Breast epithelium (tissue), 4 donors: Measurements from ENCODE around the gene FNDC3B. TPM values are rescaled to one million over a fixed set of nuclear protein-coding genes. Genes with fewer than 3 reads are reported as not detected.

Source experiments
- DNase-seq, 2 donors: peaks; one replicate each; pipeline ENCODE4 v3.0.0-alpha.2; 2019; ENCODE audit warnings: low spot score in 2 of 2
- H3K27ac ChIP-seq, 2 donors: fragments of 200-600 bp; sonication (generic) in 1 of 2; one replicate each; pipeline ENCODE4 v1.5.1; 2016 to 2019; ENCODE audit warnings: mild to moderate bottlenecking in 1 of 2
- H3K27me3 ChIP-seq, 2 donors: fragments of 200-600 bp; sonication (generic) in 1 of 2; one replicate each; pipeline versions ENCODE4 v1.5.1 to v1.6.0; 2017 to 2019; ENCODE audit warnings: control low read depth in 1 of 2, mild to moderate bottlenecking in 1 of 2
- H3K36me3 ChIP-seq: fragments of 200-600 bp; one replicate; pipeline ENCODE4 v1.5.1; 2019
- H3K4me1 ChIP-seq, 2 donors: fragments of 200-600 bp; sonication (generic); one replicate each; pipeline ENCODE4 v1.5.1; 2016 to 2019; ENCODE audit warnings: control low read depth in 1 of 2
- H3K4me3 ChIP-seq, 3 donors: fragments of 200-600 bp; sonication (generic); 1 replicate in 2 of 3; 2 replicates in 1 of 3; pipeline ENCODE4 v1.5.1; 2016 to 2019; ENCODE audit warnings: mild to moderate bottlenecking in 3 of 3, moderate library complexity in 2 of 3
- H3K9me3 ChIP-seq, 2 donors: fragments of 200-600 bp; sonication (generic) in 1 of 2; one replicate each; pipeline ENCODE4 v1.5.1; 2016 to 2019; ENCODE audit warnings: control low read depth in 1 of 2
- CTCF ChIP-seq, 3 donors: fragments of 450-650 bp; IDR thresholded peaks; one replicate each; pipeline ENCODE4 v1.5.1; 2016 to 2017; ENCODE audit warnings: antibody characterized with exemption in 3 of 3, mild to moderate bottlenecking in 3 of 3, moderate library complexity in 3 of 3
- POLR2A ChIP-seq: fragments of 450-650 bp; IDR thresholded peaks from one replicate; pipeline ENCODE4 v1.6.1; 2016; ENCODE audit warnings: antibody characterized with exemption, mild to moderate bottlenecking, moderate library complexity
- POLR2AphosphoS5 ChIP-seq, 3 donors: sonication (generic); formaldehyde crosslinking; IDR thresholded peaks; one replicate each; pipeline ENCODE4 v1.6.1; 2017; ENCODE audit warnings: antibody characterized with exemption in 3 of 3
- intact Hi-C: fragments of 100-400 bp; cut with DNase I; formaldehyde crosslinking; loops from one replicate; pipeline ENCODE4 v1.15.1; 2023; ENCODE audit warnings: low total_unique reads
- total RNA-seq, 3 donors: library from RNA; depleted of rRNA; stranded (reverse); fragments of >200 nt; gene quantifications; one replicate each; pipeline ENCODE4 v1.1.0, GENCODE V29; 2016

The FNDC3B gene
- total RNA-seq, 3 donors from 2014 or later, result 131 to 172 (median 149) TPM

DNA sequence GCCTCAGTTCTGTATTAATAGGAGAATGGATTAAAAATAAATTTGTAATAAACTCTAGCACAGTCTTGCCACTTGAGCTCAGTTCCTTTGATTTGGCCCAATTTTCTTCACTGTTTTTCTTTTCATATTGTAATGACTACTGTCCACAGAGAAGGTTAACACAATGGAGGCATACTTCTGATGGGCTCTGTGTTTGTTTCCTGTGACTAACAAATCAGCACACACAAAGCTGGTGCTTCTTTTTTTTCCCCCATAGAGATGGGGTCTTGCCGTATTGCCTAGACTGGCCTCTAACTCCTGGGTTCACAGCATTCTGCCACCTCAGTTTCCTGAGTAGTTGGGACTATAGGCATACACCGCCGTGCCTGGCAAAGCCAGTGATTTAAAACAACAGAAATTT is 226.7 kb downstream of the FNDC3B start:
- intact Hi-C loops, result no loop called here
- no peaks in the 10 kb centered on the region for H3K4me1 ChIP-seq
- no peaks in the 10 kb centered on the region for H3K27me3 ChIP-seq
- no peaks in the 10 kb centered on the region for H3K36me3 ChIP-seq
- no peaks in the 10 kb centered on the region for H3K9me3 ChIP-seq
- no peak for DNase-seq
- TF ChIP-seq POLR2AphosphoS5 (IDR thresholded peaks at IDR 0.05), result no peak
- no peak for TF ChIP-seq POLR2A
- TF ChIP-seq CTCF (IDR thresholded peaks at IDR 0.05), result no peak
- H3K4me3 ChIP-seq, result no peak overlapping the region
- no peak overlapping the region for H3K27ac ChIP-seq

DNA sequence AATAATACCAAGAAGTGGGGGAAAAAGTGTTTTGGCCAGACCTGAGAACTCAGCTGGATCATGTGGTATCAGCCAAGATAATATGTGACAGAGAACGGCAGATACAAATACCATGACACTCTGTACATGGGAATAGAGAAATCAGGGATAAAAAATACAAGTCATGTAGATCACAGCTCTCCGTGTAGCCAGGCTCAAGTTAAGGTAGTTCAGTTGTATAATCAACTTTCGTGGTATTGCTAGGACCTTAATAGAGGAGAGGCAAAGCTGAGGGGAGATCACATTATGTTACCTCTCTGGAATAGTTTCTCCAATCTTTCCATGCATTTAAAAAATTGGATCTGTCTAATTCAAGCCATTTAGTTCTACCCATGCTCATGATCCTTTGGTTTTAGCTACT is 229.0 kb downstream of the FNDC3B start:
- Histone ChIP-seq H3K36me3 (no peaks in the 10 kb centered on the region), H3K27ac (peak overlapping the region in 1 of 2 donors; percentile 20), H3K4me3 (no peak overlapping the region), H3K4me1 (no peaks in the 10 kb centered on the region), H3K27me3 (no peaks in the 10 kb centered on the region), H3K9me3 (no peaks in the 10 kb centered on the region)
- no peak for DNase-seq
- intact Hi-C loops, result no loop called here
- TF ChIP-seq POLR2A (no peak), POLR2AphosphoS5 (IDR thresholded peaks at IDR 0.05) (no peak), CTCF (IDR thresholded peaks at IDR 0.05) (no peak)

GRCh38 chr3:172268868-172269267 is 229.5 kb downstream of the FNDC3B start:
- TF ChIP-seq CTCF (IDR thresholded peaks at IDR 0.05) (no peak), POLR2A (no peak), POLR2AphosphoS5 (IDR thresholded peaks at IDR 0.05) (no peak)
- intact Hi-C loops, result no loop called here
- H3K27me3 ChIP-seq, result no peaks in the 10 kb centered on the region
- H3K4me3 ChIP-seq, result no peak overlapping the region
- no peak for DNase-seq
- no peaks in the 10 kb centered on the region for H3K36me3 ChIP-seq
- no peaks in the 10 kb centered on the region for H3K4me1 ChIP-seq
- H3K9me3 ChIP-seq, result no peaks in the 10 kb centered on the region
- peak overlapping the region in 1 of 2 donors; percentile 20 for H3K27ac ChIP-seq

GRCh38 chr3:172270557-172271166 is 231.3 kb downstream of the FNDC3B start:
- no peaks in the 10 kb centered on the region for H3K36me3 ChIP-seq
- intact Hi-C loops, result no loop called here
- TF ChIP-seq POLR2A (no peak), CTCF (IDR thresholded peaks at IDR 0.05) (no peak), POLR2AphosphoS5 (IDR thresholded peaks at IDR 0.05) (no peak)
- H3K4me3 ChIP-seq, result no peak overlapping the region
- DNase-seq, result no peak
- H3K27me3 ChIP-seq, result no peaks in the 10 kb centered on the region
- H3K4me1 ChIP-seq, result no peaks in the 10 kb centered on the region
- no peaks in the 10 kb centered on the region for H3K9me3 ChIP-seq
- no peak overlapping the region for H3K27ac ChIP-seq

DNA sequence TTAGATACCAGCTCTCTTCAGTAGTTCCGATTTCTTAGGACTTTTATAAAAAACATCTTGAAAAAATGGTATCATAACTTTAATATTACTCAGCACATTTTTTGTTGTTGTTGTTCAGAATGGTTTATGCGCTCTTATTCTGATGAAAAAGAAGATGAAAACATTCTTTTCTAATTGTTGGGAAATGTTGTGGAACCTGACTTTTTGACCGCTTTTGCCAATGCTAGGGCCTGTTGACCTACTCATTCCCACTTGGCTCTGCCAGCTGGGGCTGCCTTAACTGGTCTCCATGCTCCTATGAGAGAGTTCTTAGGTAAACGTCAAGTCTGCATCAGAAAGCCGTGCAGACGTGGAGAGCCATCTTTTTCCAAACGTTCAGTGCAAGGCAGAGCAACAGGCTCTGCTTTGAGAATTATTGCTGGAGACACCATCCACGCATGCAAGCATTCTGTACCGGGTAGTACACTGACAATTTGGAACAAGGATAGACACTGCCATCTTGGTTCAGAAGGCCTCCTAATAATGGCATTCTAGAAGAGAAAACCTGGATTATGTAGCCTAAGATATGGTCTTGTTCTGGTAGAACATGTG is 232.1 kb downstream of the FNDC3B start:
- Histone ChIP-seq H3K4me3 (no peak overlapping the region), H3K9me3 (no peaks in the 10 kb centered on the region), H3K27me3 (no peaks in the 10 kb centered on the region), H3K36me3 (no peaks in the 10 kb centered on the region), H3K4me1 (no peaks in the 10 kb centered on the region), H3K27ac (no peak overlapping the region)
- no peak for DNase-seq
- intact Hi-C loops, result no loop called here
- TF ChIP-seq POLR2A (no peak), POLR2AphosphoS5 (IDR thresholded peaks at IDR 0.05) (no peak), CTCF (IDR thresholded peaks at IDR 0.05) (no peak)
